ENCODE data around the gene SPACDR.

DNA sequence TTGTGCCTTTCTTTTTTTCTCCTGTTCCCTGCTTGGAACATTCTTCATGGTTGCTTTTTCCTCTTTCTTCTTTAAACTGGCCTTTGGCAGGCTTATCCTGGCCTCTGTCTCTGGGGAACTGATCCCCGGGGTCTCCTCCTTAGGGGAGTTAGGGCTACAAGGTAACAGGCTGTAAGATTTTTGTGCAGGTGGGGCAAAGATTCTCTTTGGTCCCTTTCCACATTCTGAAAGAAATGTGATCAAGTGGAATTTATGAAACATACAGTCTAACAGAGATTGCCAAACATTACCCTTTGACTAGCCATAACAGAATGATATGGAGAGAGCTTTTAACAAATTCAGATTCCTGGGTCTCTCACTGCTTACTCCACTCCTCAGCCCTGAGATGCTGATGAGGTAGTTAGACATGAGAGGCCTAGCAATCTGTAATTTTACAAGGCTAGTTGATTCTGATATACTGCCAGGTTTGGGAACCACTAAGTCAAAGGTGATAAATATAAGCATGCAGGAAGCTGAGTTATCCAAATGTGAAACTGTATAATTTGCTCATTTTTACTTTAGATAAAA, 44.3 kb downstream of the SPACDR start:
- TF ChIP-seq, protein P1, sequence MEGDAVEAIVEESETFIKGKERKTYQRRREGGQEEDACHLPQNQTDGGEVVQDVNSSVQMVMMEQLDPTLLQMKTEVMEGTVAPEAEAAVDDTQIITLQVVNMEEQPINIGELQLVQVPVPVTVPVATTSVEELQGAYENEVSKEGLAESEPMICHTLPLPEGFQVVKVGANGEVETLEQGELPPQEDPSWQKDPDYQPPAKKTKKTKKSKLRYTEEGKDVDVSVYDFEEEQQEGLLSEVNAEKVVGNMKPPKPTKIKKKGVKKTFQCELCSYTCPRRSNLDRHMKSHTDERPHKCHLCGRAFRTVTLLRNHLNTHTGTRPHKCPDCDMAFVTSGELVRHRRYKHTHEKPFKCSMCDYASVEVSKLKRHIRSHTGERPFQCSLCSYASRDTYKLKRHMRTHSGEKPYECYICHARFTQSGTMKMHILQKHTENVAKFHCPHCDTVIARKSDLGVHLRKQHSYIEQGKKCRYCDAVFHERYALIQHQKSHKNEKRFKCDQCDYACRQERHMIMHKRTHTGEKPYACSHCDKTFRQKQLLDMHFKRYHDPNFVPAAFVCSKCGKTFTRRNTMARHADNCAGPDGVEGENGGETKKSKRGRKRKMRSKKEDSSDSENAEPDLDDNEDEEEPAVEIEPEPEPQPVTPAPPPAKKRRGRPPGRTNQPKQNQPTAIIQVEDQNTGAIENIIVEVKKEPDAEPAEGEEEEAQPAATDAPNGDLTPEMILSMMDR (IDR thresholded peaks at IDR 0.05): no peak
- no peak for TF ChIP-seq POLR2A (IDR thresholded peaks at IDR 0.05)
